ENCODE data around the gene CSGALNACT2. TPM values are rescaled to one million over a fixed set of nuclear protein-coding genes. Genes with fewer than 3 reads are reported as not detected.
A peak's percentile ranks its signal among the peaks of the same experiment; 100 is the strongest.

CSGALNACT2 gene
- total RNA-seq, 8 experiments from 2014 or later: 6.6 to 22.9 (median 11.8) TPM

- Histone ChIP-seq H3K4me3 (no peak overlapping the region), H3K27ac (no peak overlapping the region), H3K4me1 (replicated peaks in 1 of 2) (no peaks in the 10 kb centered on the region)
- ATAC-seq (replicated peaks in 6 of 8): peak in 1 of 8 experiments; percentile 18
- in situ Hi-C loops (cut with MboI; ENCODE audit: low pct_unique_long_range_greater_than_20kb in 2 of 9, low sequenced_read_pairs in 9 of 9, unreplicated experiment in 9 of 9): no loop called here
- WGBS, 10 experiments: 60 to 100% (median 91%) methylated on average over 1 of the region's 1 CpG; no CpG with 5 or more reads in 3 of the 10 experiments
Measured at GRCh38 chr10:43188702-43189101, 50.5 kb downstream of the CSGALNACT2 start.

- no peak overlapping the region for H3K27ac ChIP-seq
- peak in 3 of 8 experiments; percentile 49 to 64 (median 52) for ATAC-seq (replicated peaks in 6 of 8)
- H3K4me3 ChIP-seq: no peak overlapping the region
- H3K4me1 ChIP-seq (replicated peaks in 1 of 2): no peaks in the 10 kb centered on the region
- in situ Hi-C loops (cut with MboI; ENCODE audit: low pct_unique_long_range_greater_than_20kb in 2 of 9, low sequenced_read_pairs in 9 of 9, unreplicated experiment in 9 of 9): no loop called here
Measured at GRCh38 chr10:43190289-43190688, 52.0 kb downstream of the CSGALNACT2 start.

GRCh38 chr10:43190775-43191174, 52.5 kb downstream of the CSGALNACT2 start:
- in situ Hi-C loops (cut with MboI; ENCODE audit: low pct_unique_long_range_greater_than_20kb in 2 of 9, low sequenced_read_pairs in 9 of 9, unreplicated experiment in 9 of 9): no loop called here

GRCh38 chr10:43192884-43193283, 54.6 kb downstream of the CSGALNACT2 start:
- ATAC-seq (replicated peaks in 6 of 8): peak in 3 of 8 experiments; percentile 11 to 67 (median 24)
- Histone ChIP-seq H3K27ac (no peak overlapping the region), H3K4me3 (no peak overlapping the region), H3K4me1 (replicated peaks in 1 of 2) (no peaks in the 10 kb centered on the region)
- in situ Hi-C loops (cut with MboI; ENCODE audit: low pct_unique_long_range_greater_than_20kb in 2 of 9, low sequenced_read_pairs in 9 of 9, unreplicated experiment in 9 of 9): no loop called here
- WGBS, 10 experiments: 82 to 100% (median 88%) methylated on average over 1 to 5 of the region's 9 CpGs; no CpG with 5 or more reads in 5 of the 10 experiments

More at GRCh38 chr10:43190775-43191174, 52.5 kb downstream of the CSGALNACT2 start:
- Histone ChIP-seq H3K27ac (no peak overlapping the region), H3K4me1 (replicated peaks in 1 of 2) (no peaks in the 10 kb centered on the region), H3K4me3 (no peak overlapping the region)
- peak in 3 of 8 experiments; percentile 6 to 37 (median 20) for ATAC-seq (replicated peaks in 6 of 8)
- WGBS, 10 experiments: 15 to 100% (median 93%) methylated on average over 1 to 3 of the region's 3 CpGs

- Histone ChIP-seq H3K4me3 (no peak overlapping the region), H3K4me1 (replicated peaks in 1 of 2) (no peaks in the 10 kb centered on the region), H3K27ac (no peak overlapping the region)
- ATAC-seq (replicated peaks in 6 of 8): peak in 3 of 8 experiments; percentile 11 to 17 (median 16)
- WGBS, 10 experiments: 67 to 83% (median 80%) methylated on average over 1 to 2 of the region's 8 CpGs; no CpG with 5 or more reads in 5 of the 10 experiments
- in situ Hi-C loops (cut with MboI; ENCODE audit: low pct_unique_long_range_greater_than_20kb in 2 of 9, low sequenced_read_pairs in 9 of 9, unreplicated experiment in 9 of 9): no loop called here
Measured at GRCh38 chr10:43193496-43194080, 55.3 kb downstream of the CSGALNACT2 start.

- Histone ChIP-seq H3K4me1 (replicated peaks in 1 of 2) (no peaks in the 10 kb centered on the region), H3K4me3 (no peak overlapping the region), H3K27ac (no peak overlapping the region)
- in situ Hi-C loops (cut with MboI; ENCODE audit: low pct_unique_long_range_greater_than_20kb in 2 of 9, low sequenced_read_pairs in 9 of 9, unreplicated experiment in 9 of 9): no loop called here
- whole genome bisulfite sequencing, 10 experiments: 50 to 67% (median 59%) methylated on average over 1 to 3 of the region's 4 CpGs; no CpG with 5 or more reads in 6 of the 10 experiments
- peak in 1 of 8 experiments; percentile 17 for ATAC-seq (replicated peaks in 6 of 8)
Measured at GRCh38 chr10:43194266-43194665, 56.0 kb downstream of the CSGALNACT2 start.

- Histone ChIP-seq H3K4me3 (no peak overlapping the region), H3K4me1 (replicated peaks in 1 of 2) (no peaks in the 10 kb centered on the region), H3K27ac (no peak overlapping the region)
- in situ Hi-C loops (cut with MboI; ENCODE audit: low pct_unique_long_range_greater_than_20kb in 2 of 9, low sequenced_read_pairs in 9 of 9, unreplicated experiment in 9 of 9): no loop called here
- peak in 3 of 8 experiments; percentile 13 to 58 (median 45) for ATAC-seq (replicated peaks in 6 of 8)
- 82 to 85% (median 83%) methylated on average over 1 to 6 of the region's 9 CpGs; no CpG with 5 or more reads in 7 of the 10 experiments for WGBS, 10 experiments
Measured at GRCh38 chr10:43194859-43195258, 56.6 kb downstream of the CSGALNACT2 start.

- ATAC-seq (replicated peaks in 6 of 8): no peak
- in situ Hi-C loops (cut with MboI; ENCODE audit: low pct_unique_long_range_greater_than_20kb in 2 of 9, low sequenced_read_pairs in 9 of 9, unreplicated experiment in 9 of 9): no loop called here
- 87 to 100% (median 93%) methylated on average over 1 to 8 of the region's 12 CpGs; no CpG with 5 or more reads in 6 of the 10 experiments for WGBS, 10 experiments
- Histone ChIP-seq H3K27ac (no peak overlapping the region), H3K4me3 (no peak overlapping the region), H3K4me1 (replicated peaks in 1 of 2) (no peaks in the 10 kb centered on the region)
Measured at GRCh38 chr10:43195557-43195956, 57.3 kb downstream of the CSGALNACT2 start.

GRCh38 chr10:43196131-43196980, 58.1 kb downstream of the CSGALNACT2 start:
- in situ Hi-C loops (cut with MboI; ENCODE audit: low pct_unique_long_range_greater_than_20kb in 2 of 9, low sequenced_read_pairs in 9 of 9, unreplicated experiment in 9 of 9): no loop called here
- 60 to 100% (median 83%) methylated on average over 1 to 7 of the region's 20 CpGs; no CpG with 5 or more reads in 4 of the 10 experiments for WGBS, 10 experiments
- no peak overlapping the region for H3K27ac ChIP-seq

GRCh38 chr10:43196981-43197833, 59.0 kb downstream of the CSGALNACT2 start:
- in situ Hi-C loops (cut with MboI; ENCODE audit: low pct_unique_long_range_greater_than_20kb in 2 of 9, low sequenced_read_pairs in 9 of 9, unreplicated experiment in 9 of 9): no loop called here
- no peaks in the 10 kb centered on the region for H3K4me1 ChIP-seq (replicated peaks in 1 of 2)
- 80 to 100% (median 97%) methylated on average over 1 to 8 of the region's 20 CpGs; no CpG with 5 or more reads in 4 of the 10 experiments for WGBS, 10 experiments
- H3K4me3 ChIP-seq: no peak overlapping the region
- ATAC-seq (replicated peaks in 6 of 8): no peak
- H3K27ac ChIP-seq: no peak overlapping the region

More at GRCh38 chr10:43196131-43196980, 58.1 kb downstream of the CSGALNACT2 start:
- H3K4me3 ChIP-seq: no peak overlapping the region
- H3K4me1 ChIP-seq (replicated peaks in 1 of 2): no peaks in the 10 kb centered on the region
- no peak for ATAC-seq (replicated peaks in 6 of 8)

GRCh38 chr10:43197834-43198681, 59.8 kb downstream of the CSGALNACT2 start:
- ATAC-seq (replicated peaks in 6 of 8): peak in 2 of 8 experiments; percentile 4 to 47
- in situ Hi-C loops (cut with MboI; ENCODE audit: low pct_unique_long_range_greater_than_20kb in 2 of 9, low sequenced_read_pairs in 9 of 9, unreplicated experiment in 9 of 9): no loop called here
- 33 to 100% (median 85%) methylated on average over 1 to 10 of the region's 15 CpGs; no CpG with 5 or more reads in 3 of the 10 experiments for WGBS, 10 experiments
- H3K4me1 ChIP-seq (replicated peaks in 1 of 2): no peaks in the 10 kb centered on the region
- H3K27ac ChIP-seq: no peak overlapping the region
- H3K4me3 ChIP-seq: no peak overlapping the region

- Histone ChIP-seq H3K27ac (no peak overlapping the region), H3K4me1 (replicated peaks in 1 of 2) (no peaks in the 10 kb centered on the region), H3K4me3 (no peak overlapping the region)
- 93 to 100% (median 100%) methylated on average over 1 to 3 of the region's 10 CpGs; no CpG with 5 or more reads in 6 of the 10 experiments for WGBS, 10 experiments
- no peak for ATAC-seq (replicated peaks in 6 of 8)
- in situ Hi-C loops (cut with MboI; ENCODE audit: low pct_unique_long_range_greater_than_20kb in 2 of 9, low sequenced_read_pairs in 9 of 9, unreplicated experiment in 9 of 9): no loop called here
Measured at GRCh38 chr10:43198682-43199005, 60.4 kb downstream of the CSGALNACT2 start.

All from motor neuron (in vitro differentiated cells).